HAP-1 (cell line): ENCODE data around the gene TBC1D3B.
"Not testable (repeated sequence)": the region's sequence is repeated elsewhere in the genome, so short reads cannot be mapped to it uniquely, and the experiment has no call there.

Source experiments
- DNase-seq, 2 experiments: peaks; one replicate each; pipeline ENCODE4 v3.0.0-alpha.2; 2016 to 2020; ENCODE audit warnings: low spot score in 2 of 2
- H3K27me3 ChIP-seq: fragments of 250-450 bp; sonication (Bioruptor Pico); 2 replicates; pipeline ENCODE4 v1.5.1; 2020; ENCODE audit warnings: low read depth, mild to moderate bottlenecking, moderate library complexity
- H3K36me3 ChIP-seq: fragments of 250-450 bp; sonication (Bioruptor Pico); replicated peaks from 2 replicates; pipeline ENCODE4 v1.5.1; 2020; ENCODE audit warnings: mild to moderate bottlenecking
- H3K4me1 ChIP-seq: fragments of 250-450 bp; sonication (Bioruptor Pico); 2 replicates; pipeline ENCODE4 v1.5.1; 2020; ENCODE audit warnings: mild to moderate bottlenecking
- H3K4me3 ChIP-seq: fragments of 250-450 bp; sonication (Bioruptor Pico); 2 replicates; pipeline ENCODE4 v1.5.1; 2020; ENCODE audit warnings: mild to moderate bottlenecking, moderate library complexity
- H3K9me3 ChIP-seq: fragments of 250-450 bp; sonication (Bioruptor Pico); 2 replicates; pipeline ENCODE4 v1.5.1; 2020; ENCODE audit warnings: mild to moderate bottlenecking, moderate library complexity
- in situ Hi-C: fragments of 300-500 bp; cut with MboI; formaldehyde crosslinking; loops from 3 replicates; pipeline ENCODE4 v1.14.3; 2020; ENCODE audit warnings: low sequenced_read_pairs, inconsistent platforms, mixed read lengths

TBC1D3B gene

DNA sequence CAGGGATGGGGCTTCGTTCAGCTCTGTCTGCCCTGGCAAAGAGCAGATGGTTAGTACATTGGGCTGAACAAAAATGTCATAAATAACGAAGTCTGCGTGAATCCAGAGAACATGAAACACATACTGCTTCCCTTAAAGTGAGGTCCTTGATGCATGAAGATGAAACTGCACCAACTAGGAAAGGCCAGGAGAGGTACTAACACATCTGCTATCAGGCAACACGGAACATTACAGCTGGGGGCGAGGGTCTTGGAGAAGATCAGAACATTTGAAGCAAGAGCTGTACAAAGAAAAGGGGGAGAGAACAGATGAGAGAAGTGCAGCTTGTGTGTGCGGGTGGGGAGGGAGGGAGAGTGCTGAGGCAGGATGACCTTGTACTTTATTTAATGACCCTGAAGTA is 30.9 kb upstream of the TBC1D3B start:
- H3K4me3 ChIP-seq, H3K9me3 ChIP-seq, in situ Hi-C loops, DNase-seq, H3K4me1 ChIP-seq, H3K27me3 ChIP-seq, H3K36me3 ChIP-seq: not testable (repeated sequence)

GRCh38 chr17:36206486-36206821 is 30.0 kb upstream of the TBC1D3B start:
- H3K9me3 ChIP-seq, DNase-seq, H3K4me3 ChIP-seq, H3K4me1 ChIP-seq, H3K36me3 ChIP-seq, in situ Hi-C loops, H3K27me3 ChIP-seq: not testable (repeated sequence)

GRCh38 chr17:36205637-36206485 is 29.4 kb upstream of the TBC1D3B start:
- H3K36me3 ChIP-seq: no peaks in the 10 kb centered on the region
- no peak overlapping the region for H3K4me3 ChIP-seq
- DNase-seq: no peak
- H3K9me3 ChIP-seq: no peaks in the 10 kb centered on the region
- H3K27me3 ChIP-seq: no peaks in the 10 kb centered on the region
- H3K4me1 ChIP-seq: no peaks in the 10 kb centered on the region
- in situ Hi-C loops: no loop called here

GRCh38 chr17:36204724-36205500 is 28.5 kb upstream of the TBC1D3B start:
- no peaks in the 10 kb centered on the region for H3K27me3 ChIP-seq
- H3K4me1 ChIP-seq: no peaks in the 10 kb centered on the region
- no peak for DNase-seq
- H3K4me3 ChIP-seq: no peak overlapping the region
- in situ Hi-C loops: no loop called here
- no peaks in the 10 kb centered on the region for H3K36me3 ChIP-seq
- no peaks in the 10 kb centered on the region for H3K9me3 ChIP-seq

GRCh38 chr17:36203335-36203734 is 26.9 kb upstream of the TBC1D3B start:
- no peaks in the 10 kb centered on the region for H3K4me1 ChIP-seq
- no peaks in the 10 kb centered on the region for H3K36me3 ChIP-seq
- no peaks in the 10 kb centered on the region for H3K9me3 ChIP-seq
- no peaks in the 10 kb centered on the region for H3K27me3 ChIP-seq
- in situ Hi-C loops: no loop called here
- no peak for DNase-seq
- H3K4me3 ChIP-seq: no peak overlapping the region

GRCh38 chr17:36201506-36201905 is 25.1 kb upstream of the TBC1D3B start:
- H3K9me3 ChIP-seq, DNase-seq, in situ Hi-C loops, H3K4me3 ChIP-seq, H3K4me1 ChIP-seq, H3K36me3 ChIP-seq, H3K27me3 ChIP-seq: not testable (repeated sequence)

- H3K27me3 ChIP-seq, H3K4me1 ChIP-seq, H3K36me3 ChIP-seq, in situ Hi-C loops, H3K4me3 ChIP-seq, DNase-seq, H3K9me3 ChIP-seq: not testable (repeated sequence)
Observed at GRCh38 chr17:36201102-36201501, 24.7 kb upstream of the TBC1D3B start.

DNA sequence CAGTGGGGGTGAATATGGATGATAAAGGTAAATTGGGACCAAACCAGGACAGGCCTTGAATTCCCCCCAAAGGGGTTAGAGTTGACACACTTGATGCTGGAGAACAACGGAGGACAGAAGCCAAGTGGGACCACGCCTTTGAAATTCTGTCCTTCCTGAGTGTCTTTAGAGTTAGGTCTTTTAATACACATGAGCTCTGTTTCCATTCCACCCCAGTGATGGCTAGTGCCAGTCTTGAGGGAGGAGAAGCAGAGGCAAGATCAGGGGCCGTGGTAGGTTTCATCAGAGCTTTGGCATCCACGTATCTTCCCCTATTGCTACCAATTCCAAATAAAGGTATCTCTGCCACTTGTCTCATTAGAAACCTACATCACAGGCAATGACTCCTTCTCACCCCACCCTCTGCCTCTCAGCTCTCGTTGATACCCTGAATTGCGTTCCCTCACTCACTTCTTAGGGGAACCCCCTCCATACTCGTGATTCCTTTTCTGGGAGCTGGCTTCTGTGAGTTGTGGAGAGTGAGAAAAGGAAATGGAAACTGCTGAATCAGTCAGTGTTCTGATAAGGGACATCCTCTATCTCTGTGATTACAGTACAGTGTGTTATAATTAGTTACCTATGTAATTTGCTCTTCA is 22.5 kb upstream of the TBC1D3B start:
- DNase-seq: no peak
- in situ Hi-C loops: loop anchor here (25.0 kb wide), 1 partner anchor 288 kb away; the partner anchor contains the start of gene ZNHIT3
- H3K4me3 ChIP-seq: no peak overlapping the region
- no peaks in the 10 kb centered on the region for H3K36me3 ChIP-seq
- no peaks in the 10 kb centered on the region for H3K4me1 ChIP-seq
- H3K9me3 ChIP-seq: no peaks in the 10 kb centered on the region
- no peaks in the 10 kb centered on the region for H3K27me3 ChIP-seq

DNA sequence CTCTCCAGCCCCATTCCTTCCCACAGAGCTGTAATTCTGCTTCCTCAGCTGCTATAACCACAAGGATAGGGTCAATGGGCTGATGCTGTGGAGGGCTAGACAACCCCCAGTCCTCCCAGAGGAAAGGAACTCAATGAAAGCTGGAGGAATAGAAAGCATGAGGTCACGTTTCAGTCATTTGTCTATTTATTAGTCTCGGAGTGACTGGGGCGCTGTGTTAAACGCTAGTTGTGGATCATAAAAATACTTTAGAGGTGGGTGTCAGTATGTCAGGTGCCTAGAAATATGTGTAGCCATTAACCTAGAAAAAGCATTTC is 20.9 kb upstream of the TBC1D3B start:
- no peaks in the 10 kb centered on the region for H3K9me3 ChIP-seq
- no peaks in the 10 kb centered on the region for H3K4me1 ChIP-seq
- in situ Hi-C loops: loop anchor here (25.0 kb wide), 1 partner anchor 290 kb away; the partner anchor contains the start of gene ZNHIT3
- H3K27me3 ChIP-seq: no peaks in the 10 kb centered on the region
- H3K4me3 ChIP-seq: no peak overlapping the region
- DNase-seq: no peak
- no peaks in the 10 kb centered on the region for H3K36me3 ChIP-seq

DNA sequence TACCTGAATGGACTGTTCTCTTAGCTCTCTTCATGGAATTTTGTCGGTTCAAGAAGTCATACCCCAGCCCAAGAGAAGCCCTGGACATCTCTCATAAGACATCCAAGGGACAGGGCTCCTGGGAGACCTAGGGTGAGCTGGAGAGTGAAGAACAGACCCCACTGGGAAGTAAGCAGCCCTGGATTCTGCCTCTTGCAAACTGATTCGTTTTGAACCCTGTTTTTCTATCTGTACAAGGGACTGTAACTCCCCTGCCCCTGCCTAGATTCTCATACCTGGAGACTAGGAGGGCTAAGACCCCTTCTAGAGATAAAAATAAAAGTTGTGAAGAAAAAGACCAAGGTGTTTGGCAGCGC is 19.7 kb upstream of the TBC1D3B start:
- Histone ChIP-seq H3K9me3 (no peaks in the 10 kb centered on the region), H3K27me3 (no peaks in the 10 kb centered on the region), H3K4me3 (no peak overlapping the region), H3K4me1 (no peaks in the 10 kb centered on the region), H3K36me3 (no peaks in the 10 kb centered on the region)
- in situ Hi-C loops: loop anchor here (25.0 kb wide), 1 partner anchor 291 kb away; the partner anchor contains the start of gene ZNHIT3
- no peak for DNase-seq

DNA sequence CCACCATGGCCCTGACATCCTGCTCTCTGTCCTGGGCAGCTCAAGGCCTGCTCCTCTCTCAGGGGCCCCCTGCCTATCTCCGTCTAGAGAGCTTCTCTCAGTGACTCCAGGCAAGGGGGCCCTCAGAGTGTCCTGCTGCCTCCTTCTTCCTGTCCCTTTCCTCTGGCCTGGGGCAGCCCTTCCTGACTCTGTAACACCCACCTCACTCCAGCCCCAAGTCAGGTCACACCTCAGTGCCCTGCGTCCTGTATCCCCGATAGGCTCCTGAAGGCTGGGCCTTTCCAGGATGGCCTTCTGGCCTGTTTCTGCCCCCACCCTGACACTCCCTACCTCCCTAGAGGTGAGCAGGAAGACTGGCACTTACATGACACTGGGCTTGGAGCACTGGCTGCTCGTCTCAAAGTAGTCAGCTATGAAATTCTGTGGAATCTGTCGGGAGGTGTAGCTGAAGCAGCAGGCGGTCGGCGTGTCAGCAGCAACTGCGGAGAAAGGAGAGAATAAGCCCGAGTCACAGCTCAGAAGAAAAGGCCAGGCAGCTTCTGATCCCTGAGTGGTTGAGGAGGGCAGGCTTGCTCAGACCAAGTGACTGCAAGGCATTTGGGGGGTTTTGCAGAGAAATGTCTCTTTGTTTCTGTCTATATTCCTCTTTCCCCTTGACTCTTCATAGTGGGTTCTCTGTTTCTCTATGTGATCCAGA is 19.1 kb upstream of the TBC1D3B start:
- in situ Hi-C loops: loop anchor here (25.0 kb wide), 1 partner anchor 292 kb away; the partner anchor contains the start of gene ZNHIT3

DNA sequence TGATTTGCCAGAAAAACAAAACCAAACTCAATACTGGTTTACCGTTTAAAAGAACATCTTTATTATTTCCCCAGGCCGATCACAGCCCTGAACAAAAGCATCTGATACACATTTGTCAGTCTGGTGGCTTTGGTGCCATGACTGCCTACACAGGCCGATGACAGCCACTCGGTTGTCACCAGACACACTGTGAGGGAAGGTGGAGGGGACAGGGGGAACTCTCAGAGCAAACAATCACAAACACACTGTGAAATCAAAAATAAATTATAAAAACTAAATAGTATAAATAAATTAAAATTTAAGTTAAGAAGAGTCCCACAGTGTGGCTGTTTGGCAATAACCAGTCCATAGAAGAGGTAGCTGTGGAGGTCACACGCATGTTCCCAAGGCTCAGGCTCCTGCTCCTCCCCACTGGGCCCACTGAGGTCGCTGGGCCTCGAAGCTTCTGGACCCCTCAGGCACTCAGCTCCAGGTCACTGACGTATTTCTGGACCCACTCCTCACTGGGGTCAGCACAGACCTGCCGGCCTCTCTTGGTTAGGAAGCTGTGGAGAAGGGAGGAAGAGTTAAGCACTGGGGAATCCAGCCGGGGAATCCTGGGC is 18.5 kb upstream of the TBC1D3B start:
- not testable (repeated sequence) for H3K36me3 ChIP-seq, DNase-seq, H3K9me3 ChIP-seq, H3K27me3 ChIP-seq, H3K4me3 ChIP-seq, H3K4me1 ChIP-seq
- in situ Hi-C loops: loop anchor here (25.0 kb wide), 1 partner anchor 292 kb away; the partner anchor contains the start of gene ZNHIT3

More for the DNA sequence above, 19.1 kb upstream of the TBC1D3B start:
- H3K36me3 ChIP-seq: no peaks in the 10 kb centered on the region
- no peaks in the 10 kb centered on the region for H3K27me3 ChIP-seq
- no peaks in the 10 kb centered on the region for H3K4me1 ChIP-seq
- H3K4me3 ChIP-seq: no peak overlapping the region
- H3K9me3 ChIP-seq: no peaks in the 10 kb centered on the region
- DNase-seq: no peak

DNA sequence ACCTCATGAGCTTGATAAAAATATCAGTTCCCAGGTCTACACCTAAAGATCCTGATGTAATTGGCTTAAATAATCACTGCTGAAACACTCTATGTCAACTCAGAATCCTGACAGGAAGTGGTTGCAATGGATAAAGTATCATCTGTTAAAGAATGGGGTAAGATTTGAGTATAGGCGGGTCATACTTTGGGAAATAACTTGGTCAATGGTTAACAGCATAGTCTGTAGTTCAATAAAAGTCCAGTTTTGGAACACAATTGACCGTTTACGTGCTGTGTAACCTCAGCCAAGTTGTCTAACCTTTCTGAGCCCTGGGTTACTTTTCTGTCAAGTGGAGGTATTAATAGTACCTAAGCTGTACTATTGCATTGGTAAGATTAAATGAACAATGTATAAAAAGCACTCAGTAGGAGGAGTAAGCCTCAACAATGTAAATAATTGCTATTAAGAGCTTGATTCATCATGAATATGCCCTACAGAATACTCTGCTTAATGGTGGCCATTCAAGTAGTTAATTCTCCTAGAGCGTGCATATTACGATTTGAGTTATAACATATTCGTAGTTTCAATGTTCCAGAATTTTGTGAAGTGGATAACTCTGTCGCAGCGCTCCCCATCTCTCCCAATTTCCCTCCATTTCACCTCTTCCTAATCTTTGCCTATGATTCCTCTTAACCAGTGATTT is 17.9 kb upstream of the TBC1D3B start:
- not testable (repeated sequence) for H3K36me3 ChIP-seq, H3K4me1 ChIP-seq, H3K9me3 ChIP-seq, DNase-seq, H3K4me3 ChIP-seq, H3K27me3 ChIP-seq
- in situ Hi-C loops: loop anchor here (25.0 kb wide), 1 partner anchor 293 kb away; the partner anchor contains the start of gene ZNHIT3
